IMR-90 (cell line): Measurements from ENCODE around the gene MARK4.

Experiments used
- BHLHE40 ChIP-seq: fragments of 150-350 bp; IDR thresholded peaks from 2 replicates; pipeline ENCODE4 v1.6.1; 2016; ENCODE audit warnings: mild to moderate bottlenecking, low read depth, low read length
- CEBPB ChIP-seq: IDR thresholded peaks from 2 replicates; pipeline ENCODE4 v1.6.1; 2012; ENCODE audit warnings: low read depth, low read length, improper control_type of control experiment
- CHD1 ChIP-seq: IDR thresholded peaks from 2 replicates; pipeline ENCODE4 v1.6.1; 2012; ENCODE audit warnings: low read depth, low read length, improper control_type of control experiment
- CTCF ChIP-seq: conservative IDR thresholded peaks from 2 replicates; pipeline ENCODE4 v1.5.1; 2012; ENCODE audit warnings: mild to moderate bottlenecking, low read depth, low read length, improper control_type of control experiment
- ELK1 ChIP-seq: fragments of 150-350 bp; IDR thresholded peaks from 2 replicates; pipeline ENCODE4 v1.6.1; 2016; ENCODE audit warnings: low read depth, mild to moderate bottlenecking, low read length, moderate library complexity, borderline replicate concordance
- MXI1 ChIP-seq: IDR thresholded peaks from 2 replicates; pipeline ENCODE4 v1.6.1; 2012; ENCODE audit warnings: low read depth, mild to moderate bottlenecking, low read length, moderate library complexity, borderline replicate concordance
- POLR2A ChIP-seq: IDR thresholded peaks from 2 replicates; pipeline ENCODE4 v1.6.1; 2012; ENCODE audit warnings: mild to moderate bottlenecking, low read depth, low read length
- RAD21 ChIP-seq: IDR thresholded peaks from 2 replicates; pipeline ENCODE4 v1.6.1; 2012; ENCODE audit warnings: low read length, improper control_type of control experiment
- RCOR1 ChIP-seq: IDR thresholded peaks from 2 replicates; pipeline ENCODE4 v1.6.1; 2012; ENCODE audit warnings: mild to moderate bottlenecking, low read length, improper control_type of control experiment; ENCODE audit not compliant: insufficient replicate concordance
- RFX5 ChIP-seq: IDR thresholded peaks from 2 replicates; pipeline ENCODE4 v1.8.0; 2012; ENCODE audit warnings: low read depth, mild to moderate bottlenecking, low read length, moderate library complexity
- USF2 ChIP-seq: fragments of 150-350 bp; IDR thresholded peaks from 2 replicates; pipeline ENCODE4 v1.6.1; 2017; ENCODE audit warnings: mild to moderate bottlenecking, antibody characterized with exemption, low read length, low read depth

GRCh38 chr19:45218426-45218825 is 32.6 kb upstream of the MARK4 start:
- TF ChIP-seq CTCF (no peak), CEBPB (no peak), RAD21 (no peak), USF2 (no peak), RFX5 (no peak), CHD1 (no peak), BHLHE40 (no peak), MXI1 (no peak), RCOR1 (no peak), ELK1 (no peak), POLR2A (no peak)
